ENCODE results near the gene CDHR1. TPM values are rescaled to one million over a fixed set of nuclear protein-coding genes. Genes with fewer than 3 reads are reported as not detected.

Gene CDHR1
- polyA plus RNA-seq, 1 donor from 2014 or later = 1.9 TPM

GRCh38 chr10:84205853-84206525, 11.7 kb downstream of the CDHR1 start:
- H3K9me2 ChIP-seq (ENCODE audit: insufficient read depth, low read length) = no peaks in the 10 kb centered on the region
- H3K4me2 ChIP-seq (ENCODE audit: low read length) = no peak overlapping the region
- no peaks in the 10 kb centered on the region for H4K20me1 ChIP-seq (ENCODE audit: insufficient read depth)
- no peaks in the 10 kb centered on the region for H3K9me3 ChIP-seq (ENCODE audit: low read length)
- H3F3A ChIP-seq (ENCODE audit: insufficient read depth, low read length, poor library complexity, severe bottlenecking) = no peaks in the 10 kb centered on the region
- no peak overlapping the region for H2AFZ ChIP-seq (ENCODE audit: low read depth, low read length)
- TF ChIP-seq REST (IDR thresholded peaks at IDR 0.05; ENCODE audit: borderline replicate concordance) = no peak
- TF ChIP-seq CTCF (IDR thresholded peaks at IDR 0.05; ENCODE audit: poor library complexity, severe bottlenecking) = peak; percentile 1
- no peaks in the 10 kb centered on the region for H3K36me3 ChIP-seq (ENCODE audit: insufficient read depth, low read length)
- no peak overlapping the region for H3K4me3 ChIP-seq (ENCODE audit: low read length)
- H3K27me3 ChIP-seq (ENCODE audit: insufficient read depth, low read depth, low read length) = no peaks in the 10 kb centered on the region
- no peaks in the 10 kb centered on the region for H3K79me2 ChIP-seq (replicated peaks; ENCODE audit: insufficient read depth, low read length)
- no peak overlapping the region for H3K9ac ChIP-seq (ENCODE audit: low read length)
- H3K27ac ChIP-seq (ENCODE audit: low read length) = no peak overlapping the region

GRCh38 chr10:84208023-84208422, 13.7 kb downstream of the CDHR1 start:
- H3K9ac ChIP-seq (ENCODE audit: low read length) = no peak overlapping the region
- H3K79me2 ChIP-seq (replicated peaks; ENCODE audit: insufficient read depth, low read length) = no peaks in the 10 kb centered on the region
- H3K27me3 ChIP-seq (ENCODE audit: insufficient read depth, low read depth, low read length) = no peaks in the 10 kb centered on the region
- no peaks in the 10 kb centered on the region for H3K9me2 ChIP-seq (ENCODE audit: insufficient read depth, low read length)
- H4K20me1 ChIP-seq (ENCODE audit: insufficient read depth) = no peaks in the 10 kb centered on the region
- no peak overlapping the region for H2AFZ ChIP-seq (ENCODE audit: low read depth, low read length)
- no peak for TF ChIP-seq SMC3 (conservative IDR thresholded peaks at IDR 0.05; ENCODE audit: poor library complexity)
- no peak for TF ChIP-seq RAD21 (conservative IDR thresholded peaks at IDR 0.05)
- TF ChIP-seq EZH2 (IDR thresholded peaks at IDR 0.05; ENCODE audit: borderline replicate concordance, insufficient read depth, low read length, poor library complexity, severe bottlenecking) = no peak
- TF ChIP-seq MXI1 (conservative IDR thresholded peaks at IDR 0.05; ENCODE audit: poor library complexity, severe bottlenecking) = no peak
- no peak for TF ChIP-seq CTCF (IDR thresholded peaks at IDR 0.05; ENCODE audit: poor library complexity, severe bottlenecking)
- TF ChIP-seq REST (IDR thresholded peaks at IDR 0.05; ENCODE audit: borderline replicate concordance) = no peak
- H3F3A ChIP-seq (ENCODE audit: insufficient read depth, low read length, poor library complexity, severe bottlenecking) = no peaks in the 10 kb centered on the region
- no peak overlapping the region for H3K4me3 ChIP-seq (ENCODE audit: low read length)
- H3K4me2 ChIP-seq (ENCODE audit: low read length) = no peak overlapping the region
- H3K9me3 ChIP-seq (ENCODE audit: low read length) = no peaks in the 10 kb centered on the region
- no peak overlapping the region for H3K27ac ChIP-seq (ENCODE audit: low read length)
- no peaks in the 10 kb centered on the region for H3K36me3 ChIP-seq (ENCODE audit: insufficient read depth, low read length)
